HCT116 (cell line): ENCODE data around the gene TIGIT. TPM values are rescaled to one million over a fixed set of nuclear protein-coding genes. Genes with fewer than 3 reads are reported as not detected.

ENCODE experiments used
- ATAC-seq: fragments of 200-7000 bp; cut with Tn5 transposase; 2 replicates; pipeline ENCODE4 v1.9.1; 2020; ENCODE audit warnings: mild to moderate bottlenecking, moderate library complexity
- BruUV-seq: library from RNA; stranded (reverse); fragments of 400-500 nt; replicated peaks from 2 replicates; lab custom pipeline; 2021; lab: Mats Ljungman, UMichigan
- CTCF ChIA-PET: fragments of 300-600 bp; sonication (Branson Sonifier 250); formaldehyde crosslinking; loops from one replicate; lab custom pipeline; 2021; ENCODE audit warnings: antibody characterized with exemption; lab: Charles Lee
- POLR2A ChIA-PET: fragments of 300-600, 350-600 bp; sonication (Branson Sonifier 250); formaldehyde crosslinking; loops from one replicate; lab custom pipeline; 2021; ENCODE audit warnings: antibody characterized with exemption; lab: Charles Lee
- RAD21 ChIA-PET, 2 experiments: fragments of 300-600 bp; sonication (Branson Sonifier 250); formaldehyde crosslinking; loops; one replicate each; lab custom pipeline; 2023; ENCODE audit warnings: low total read pairs in 2 of 2; ENCODE audit not compliant: uncharacterized antibody in 2 of 2, unreplicated experiment in 2 of 2, low non-redundant PET in 1 of 2; lab: Charles Lee
- DNase-seq: peaks from one replicate; pipeline ENCODE4 v3.0.0-alpha.2; 2010; ENCODE audit warnings: low read depth, low spot score
- H2AFZ ChIP-seq: fragments of 200-600 bp; shearing (Covaris generic), sonication (generic); 2 replicates; pipeline ENCODE4 v1.6.1; 2017; ENCODE audit warnings: low read depth, mixed run types, mixed read lengths, antibody characterized with exemption, low read length; ENCODE audit not compliant: poor library complexity, severe bottlenecking
- H3K27ac ChIP-seq: 2 replicates; pipeline ENCODE4 v1.5.1; 2012; ENCODE audit warnings: low read depth, low read length
- H3K27me3 ChIP-seq: fragments of 200-600 bp; sonication (generic); 2 replicates; pipeline ENCODE4 v1.6.1; 2016; ENCODE audit warnings: mixed run types, low read length, mixed read lengths; ENCODE audit not compliant: insufficient read depth
- H3K36me3 ChIP-seq, 2 experiments: fragments of 200-500 bp in 1 of 2; fragments of 200-600 bp in 1 of 2; sonication (Bioruptor generic) in 1 of 2; sonication (generic) in 1 of 2; 2 replicates each; pipeline versions ENCODE4 v1.5.1 to v1.6.1; 2014 to 2016; ENCODE audit warnings: low read length in 2 of 2, inconsistent platforms in 1 of 2, mixed read lengths in 1 of 2, mixed run types in 1 of 2; ENCODE audit not compliant: insufficient read depth in 2 of 2, control insufficient read depth in 1 of 2
- H3K4me1 ChIP-seq, 2 experiments: fragments of 200-600 bp in 1 of 2; sonication (generic) in 1 of 2; 2 replicates each; pipeline versions ENCODE4 v1.5.1 to v1.6.1; 2012 to 2017; ENCODE audit warnings: low read length in 2 of 2, inconsistent platforms in 1 of 2, mild to moderate bottlenecking in 1 of 2, mixed read lengths in 1 of 2, mixed run types in 1 of 2, moderate library complexity in 1 of 2; ENCODE audit not compliant: insufficient read depth in 2 of 2, control insufficient read depth in 1 of 2
- H3K4me2 ChIP-seq: fragments of 200-600 bp; sonication (generic); 2 replicates; pipeline ENCODE4 v1.6.1; 2017; ENCODE audit warnings: mixed run types, low read length, mixed read lengths
- H3K4me3 ChIP-seq, 2 experiments: fragments of 200-600 bp in 1 of 2; sonication (generic) in 1 of 2; replicated peaks in 1 of 2; 2 replicates each; pipeline ENCODE4 v1.5.1; 2011 to 2016; ENCODE audit warnings: low read length in 2 of 2, control low read depth in 1 of 2, low read depth in 1 of 2, mild to moderate bottlenecking in 1 of 2, mixed read lengths in 1 of 2, mixed run types in 1 of 2
- H3K79me2 ChIP-seq: fragments of 200-600 bp; sonication (generic); 2 replicates; pipeline ENCODE4 v1.6.1; 2017; ENCODE audit warnings: mild to moderate bottlenecking, mixed run types, low read length, moderate library complexity, mixed read lengths; ENCODE audit not compliant: insufficient read depth
- H3K9ac ChIP-seq: fragments of 200-600 bp; sonication (generic); 2 replicates; pipeline ENCODE4 v1.6.1; 2016; ENCODE audit warnings: low read length, mixed read lengths
- H3K9me2 ChIP-seq: fragments of 200-600 bp; sonication (generic), shearing (Covaris generic); 2 replicates; pipeline ENCODE4 v1.6.1; 2017; ENCODE audit warnings: mixed run types, mild to moderate bottlenecking, moderate library complexity; ENCODE audit not compliant: insufficient read depth
- H3K9me3 ChIP-seq, 2 experiments: fragments of 200-500 bp in 1 of 2; fragments of 200-600 bp in 1 of 2; sonication (Bioruptor generic) in 1 of 2; sonication (generic) in 1 of 2; 2 replicates each; pipeline ENCODE4 v1.6.1; 2014 to 2017; ENCODE audit warnings: low read length in 2 of 2, mixed read lengths in 2 of 2, inconsistent platforms in 1 of 2, low read depth in 1 of 2, mild to moderate bottlenecking in 1 of 2, mixed run types in 1 of 2, moderate library complexity in 1 of 2; ENCODE audit not compliant: control insufficient read depth in 1 of 2, insufficient read depth in 1 of 2
- H4K20me1 ChIP-seq: fragments of 200-600 bp; sonication (generic), shearing (Covaris generic); 2 replicates; pipeline ENCODE4 v1.6.1; 2017; ENCODE audit warnings: mixed run types, mild to moderate bottlenecking, moderate library complexity; ENCODE audit not compliant: insufficient read depth
- CBX3 ChIP-seq: IDR thresholded peaks from 2 replicates; pipeline ENCODE4 v1.6.1; 2012; ENCODE audit warnings: low read depth
- CEBPB ChIP-seq: IDR thresholded peaks from 2 replicates; pipeline ENCODE4 v1.6.1; 2012; ENCODE audit warnings: low read depth
- CTCF ChIP-seq, 3 experiments: fragments of 200-600 bp in 1 of 3; sonication (generic) in 1 of 3; IDR thresholded peaks in 2 of 3; conservative IDR thresholded peaks in 1 of 3; 2 replicates each; pipeline ENCODE4 v1.5.1; 2012 to 2017; ENCODE audit warnings: low read depth in 2 of 3, low read length in 2 of 3, antibody characterized with exemption in 1 of 3, borderline replicate concordance in 1 of 3, control low read depth in 1 of 3, mild to moderate bottlenecking in 1 of 3, mixed read lengths in 1 of 3, mixed run types in 1 of 3, moderate library complexity in 1 of 3; ENCODE audit not compliant: insufficient read depth in 1 of 3
- RAD21 ChIP-seq: IDR thresholded peaks from 2 replicates; pipeline ENCODE4 v1.6.1; 2012; ENCODE audit warnings: low read depth, mild to moderate bottlenecking
- ZBTB33 ChIP-seq: IDR thresholded peaks from 2 replicates; pipeline ENCODE4 v1.6.1; 2011; ENCODE audit warnings: mild to moderate bottlenecking, low read length, moderate library complexity; ENCODE audit not compliant: insufficient replicate concordance; ENCODE audit errors: extremely low read depth
- ZNF274 ChIP-seq: fragments of 200-500 bp; sonication (Bioruptor generic); IDR thresholded peaks from 2 replicates; pipeline ENCODE4 v1.6.1; 2014; ENCODE audit warnings: mild to moderate bottlenecking, low read depth, low read length, inconsistent platforms
- intact Hi-C: fragments of 100-400 bp; cut with micrococcal nuclease; formaldehyde crosslinking; loops from 2 replicates; pipeline ENCODE4 v1.10.0; 2022
- total RNA-seq: library from RNA; stranded (reverse); gene quantifications from one replicate; pipeline ENCODE4 v1.2.1, GENCODE V29; 2021; ENCODE audit not compliant: unreplicated experiment

The TIGIT gene
- total RNA-seq, 1 experiment from 2014 or later = 0.07 TPM

- Histone ChIP-seq H3K9ac (no peak overlapping the region), H4K20me1 (no peaks in the 10 kb centered on the region), H3K79me2 (peaks cover 9% of the 10 kb centered on the region; the same call in 1 of the 2 replicates), H3K27ac (no peak overlapping the region), H3K4me3 (no peak overlapping the region), H3K27me3 (no peaks in the 10 kb centered on the region), H3K4me1 (no peaks in the 10 kb centered on the region), H2AFZ (no peak overlapping the region), H3K4me2 (no peak overlapping the region), H3K9me2 (no peaks in the 10 kb centered on the region), H3K9me3 (no peaks in the 10 kb centered on the region), H3K36me3 (peaks cover 0 to 7% of the 10 kb centered on the region in 2 experiments; a peak in 1 of 4 replicates)
- ATAC-seq (no peak), DNase-seq (no peak)
- TF ChIP-seq CEBPB (no peak), CBX3 (no peak), ZBTB33 (no peak), CTCF (IDR thresholded peaks at IDR 0.05 in 2 of 3, conservative IDR thresholded peaks at IDR 0.05 in 1 of 3; ENCODE audit: borderline replicate concordance in 1 of 3, insufficient read depth in 1 of 3, low read depth in 2 of 3, low read length in 2 of 3) (no peak), RAD21 (no peak), ZNF274 (no peak)
- RAD21 ChIA-PET = no interaction called here
- no TSS peak for BruUV-seq
- POLR2A ChIA-PET = no interaction called here
- CTCF ChIA-PET = no interaction called here
- intact Hi-C loops = no loop called here
These were observed 56.9 kb downstream of the TIGIT start for GRCh38 chr3:114350690-114351089.
